GM19372 (cell line): ENCODE measurements around the gene RUNX2.
A peak's percentile ranks its signal among the peaks of the same experiment; 100 is the strongest.

Source experiments
- ATAC-seq: cut with Tn5 transposase; IDR thresholded peaks from one replicate; pipeline ENCODE4 v1.9.1; 2021; ENCODE audit warnings: mild to moderate bottlenecking, low read depth, moderate library complexity; ENCODE audit not compliant: unreplicated experiment

The RUNX2 gene

GRCh38 chr6:45681860-45682511 lies 353.9 kb downstream of the RUNX2 start:
- ATAC-seq: peak; percentile 89

- ATAC-seq: no peak
Observed at GRCh38 chr6:45684476-45684875, 356.3 kb downstream of the RUNX2 start.

- ATAC-seq: no peak
Observed at GRCh38 chr6:45685076-45685475, 356.9 kb downstream of the RUNX2 start.

- peak; percentile 13 for ATAC-seq
Observed at GRCh38 chr6:45686841-45687569, 358.9 kb downstream of the RUNX2 start.

- ATAC-seq: peak; percentile 70
Observed at GRCh38 chr6:45687570-45687969, 359.4 kb downstream of the RUNX2 start.

- no peak for ATAC-seq
Observed at GRCh38 chr6:45688180-45688579, 360.1 kb downstream of the RUNX2 start.

- ATAC-seq: no peak
Observed at GRCh38 chr6:45689926-45690615, 361.9 kb downstream of the RUNX2 start.

GRCh38 chr6:45690846-45691245 lies 362.7 kb downstream of the RUNX2 start:
- ATAC-seq: no peak

- ATAC-seq: no peak
Observed at GRCh38 chr6:45691426-45691825, 363.3 kb downstream of the RUNX2 start.

- no peak for ATAC-seq
Observed at GRCh38 chr6:45692021-45692420, 363.9 kb downstream of the RUNX2 start.

GRCh38 chr6:45696738-45697137 lies 368.6 kb downstream of the RUNX2 start:
- ATAC-seq: no peak

GRCh38 chr6:45697605-45698004 lies 369.5 kb downstream of the RUNX2 start:
- ATAC-seq: peak; percentile 60

GRCh38 chr6:45698046-45698445 lies 369.9 kb downstream of the RUNX2 start:
- ATAC-seq: no peak

- no peak for ATAC-seq
Observed at GRCh38 chr6:45699663-45700062, 371.5 kb downstream of the RUNX2 start.

GRCh38 chr6:45702849-45703739 lies 375.0 kb downstream of the RUNX2 start:
- no peak for ATAC-seq

GRCh38 chr6:45704056-45704800 lies 376.1 kb downstream of the RUNX2 start:
- ATAC-seq: no peak

- no peak for ATAC-seq
Observed at GRCh38 chr6:45705137-45705855, 377.2 kb downstream of the RUNX2 start.

GRCh38 chr6:45706319-45706718 lies 378.2 kb downstream of the RUNX2 start:
- no peak for ATAC-seq

- ATAC-seq: no peak
Observed at GRCh38 chr6:45707176-45707575, 379.0 kb downstream of the RUNX2 start.
